Neural cell (in vitro differentiated cells): ENCODE data around the gene STOM.

Source experiments
- CTCF ChIP-seq: fragments of 450-650 bp; IDR thresholded peaks from 2 replicates; pipeline ENCODE4 v1.5.1; 2014; ENCODE audit warnings: antibody characterized with exemption, mild to moderate bottlenecking, moderate library complexity; ENCODE audit not compliant: poor library complexity, severe bottlenecking
- REST ChIP-seq: IDR thresholded peaks from 2 replicates; pipeline ENCODE4 v1.6.1; 2012; ENCODE audit warnings: borderline replicate concordance
- TAF1 ChIP-seq: IDR thresholded peaks from 2 replicates; pipeline ENCODE4 v1.6.1; 2012; ENCODE audit warnings: low read depth

DNA sequence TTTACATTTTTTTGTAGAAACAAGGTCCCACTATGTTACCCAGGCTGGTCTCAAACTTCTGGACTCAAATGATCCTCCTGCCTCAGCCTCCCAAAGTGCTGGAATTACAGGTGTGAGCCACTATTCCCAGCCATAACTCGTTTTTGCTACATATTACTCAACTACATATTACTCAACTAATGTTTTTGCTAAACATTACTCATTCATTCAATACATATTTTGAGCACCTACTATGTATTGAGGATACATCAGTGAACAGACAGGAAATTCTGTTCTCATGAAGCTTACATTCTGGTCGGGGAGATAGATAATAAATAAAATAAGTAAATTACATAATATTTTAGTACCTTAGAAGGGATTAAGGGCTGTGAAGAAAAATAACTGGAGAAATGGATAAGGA lies 34.9 kb upstream of the STOM start:
- TF ChIP-seq CTCF (no peak), REST (no peak), TAF1 (no peak)
